IMR-90 (cell line): ENCODE data around the gene LDAF1.

ENCODE experiments used
- CEBPB ChIP-seq: IDR thresholded peaks from 2 replicates; pipeline ENCODE4 v1.6.1; 2012; ENCODE audit warnings: low read depth, low read length, improper control_type of control experiment
- FOS ChIP-seq: fragments of 150-350 bp; IDR thresholded peaks from 2 replicates; pipeline ENCODE4 v1.6.1; 2016; ENCODE audit warnings: low read depth, low read length
- MAFK ChIP-seq: IDR thresholded peaks from 2 replicates; pipeline ENCODE4 v1.6.1; 2012; ENCODE audit warnings: low read depth, low read length, improper control_type of control experiment
- MXI1 ChIP-seq: IDR thresholded peaks from 2 replicates; pipeline ENCODE4 v1.6.1; 2012; ENCODE audit warnings: low read depth, mild to moderate bottlenecking, low read length, moderate library complexity, borderline replicate concordance
- NFE2L2 ChIP-seq: fragments of 150-350 bp; IDR thresholded peaks from 2 replicates; pipeline ENCODE4 v1.6.1; 2016; ENCODE audit warnings: low read depth, mild to moderate bottlenecking, low read length
- POLR2A ChIP-seq: IDR thresholded peaks from 2 replicates; pipeline ENCODE4 v1.6.1; 2012; ENCODE audit warnings: mild to moderate bottlenecking, low read depth, low read length
- RAD21 ChIP-seq: IDR thresholded peaks from 2 replicates; pipeline ENCODE4 v1.6.1; 2012; ENCODE audit warnings: low read length, improper control_type of control experiment
- RCOR1 ChIP-seq: IDR thresholded peaks from 2 replicates; pipeline ENCODE4 v1.6.1; 2012; ENCODE audit warnings: mild to moderate bottlenecking, low read length, improper control_type of control experiment; ENCODE audit not compliant: insufficient replicate concordance
- RFX5 ChIP-seq: IDR thresholded peaks from 2 replicates; pipeline ENCODE4 v1.8.0; 2012; ENCODE audit warnings: low read depth, mild to moderate bottlenecking, low read length, moderate library complexity
- SMC3 ChIP-seq: fragments of 150-350 bp; IDR thresholded peaks from 2 replicates; pipeline ENCODE4 v1.6.1; 2016; ENCODE audit warnings: low read depth, mild to moderate bottlenecking, antibody characterized with exemption, low read length, moderate library complexity
- TF ChIP-seq, protein P1 (sequence below): conservative IDR thresholded peaks from 2 replicates; pipeline ENCODE4 v1.5.1; 2012; ENCODE audit warnings: mild to moderate bottlenecking, low read depth, low read length, improper control_type of control experiment

DNA sequence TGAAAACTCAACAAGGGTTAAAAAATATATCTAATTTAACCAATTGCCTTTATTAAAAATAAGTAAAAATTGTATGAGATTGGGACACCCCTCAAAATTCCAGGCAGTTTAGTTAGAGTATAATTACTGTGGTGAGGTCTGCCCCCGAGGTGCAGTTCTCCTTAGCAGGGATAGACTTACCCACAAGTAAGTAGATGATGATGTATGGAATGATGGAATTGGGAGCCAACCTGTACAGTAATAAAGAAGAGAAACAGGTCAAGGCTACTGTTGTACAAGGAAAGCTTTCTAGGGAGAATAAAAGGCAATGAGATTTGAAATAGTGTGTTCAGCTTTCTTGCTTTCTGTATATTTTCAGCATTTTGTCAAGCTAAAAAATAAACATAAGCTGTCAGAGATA lies 1.8 kb downstream of the LDAF1 start:
- TF ChIP-seq, protein P1, sequence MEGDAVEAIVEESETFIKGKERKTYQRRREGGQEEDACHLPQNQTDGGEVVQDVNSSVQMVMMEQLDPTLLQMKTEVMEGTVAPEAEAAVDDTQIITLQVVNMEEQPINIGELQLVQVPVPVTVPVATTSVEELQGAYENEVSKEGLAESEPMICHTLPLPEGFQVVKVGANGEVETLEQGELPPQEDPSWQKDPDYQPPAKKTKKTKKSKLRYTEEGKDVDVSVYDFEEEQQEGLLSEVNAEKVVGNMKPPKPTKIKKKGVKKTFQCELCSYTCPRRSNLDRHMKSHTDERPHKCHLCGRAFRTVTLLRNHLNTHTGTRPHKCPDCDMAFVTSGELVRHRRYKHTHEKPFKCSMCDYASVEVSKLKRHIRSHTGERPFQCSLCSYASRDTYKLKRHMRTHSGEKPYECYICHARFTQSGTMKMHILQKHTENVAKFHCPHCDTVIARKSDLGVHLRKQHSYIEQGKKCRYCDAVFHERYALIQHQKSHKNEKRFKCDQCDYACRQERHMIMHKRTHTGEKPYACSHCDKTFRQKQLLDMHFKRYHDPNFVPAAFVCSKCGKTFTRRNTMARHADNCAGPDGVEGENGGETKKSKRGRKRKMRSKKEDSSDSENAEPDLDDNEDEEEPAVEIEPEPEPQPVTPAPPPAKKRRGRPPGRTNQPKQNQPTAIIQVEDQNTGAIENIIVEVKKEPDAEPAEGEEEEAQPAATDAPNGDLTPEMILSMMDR: no peak
- TF ChIP-seq SMC3: no peak
- no peak for TF ChIP-seq NFE2L2
- TF ChIP-seq MXI1: no peak
- TF ChIP-seq RFX5: no peak
- TF ChIP-seq POLR2A: no peak
- no peak for TF ChIP-seq RAD21
- no peak for TF ChIP-seq MAFK
- TF ChIP-seq FOS: no peak
- no peak for TF ChIP-seq CEBPB
- TF ChIP-seq RCOR1: no peak
